Epidermal melanocyte (primary cell): Measurements from ENCODE around the gene MITF.

Experiments used
- DNase-seq: peaks from one replicate; pipeline ENCODE4 v3.0.0; 2011; ENCODE audit warnings: low spot score; ENCODE audit not compliant: insufficient read length

Gene MITF

GRCh38 chr3:69868841-69869420 lies 129.7 kb downstream of the MITF start:
- DNase-seq, result no peak

- DNase-seq, result no peak
Measured at GRCh38 chr3:69869643-69870042, 130.4 kb downstream of the MITF start.

- DNase-seq, result no peak
Measured at GRCh38 chr3:69871251-69871650, 132.0 kb downstream of the MITF start.

GRCh38 chr3:69871868-69872267 lies 132.6 kb downstream of the MITF start:
- no peak for DNase-seq

GRCh38 chr3:69872783-69873378 lies 133.6 kb downstream of the MITF start:
- no peak for DNase-seq

GRCh38 chr3:69876073-69876472 lies 136.8 kb downstream of the MITF start:
- DNase-seq, result no peak

- DNase-seq, result no peak
Measured at GRCh38 chr3:69878254-69878653, 139.0 kb downstream of the MITF start.

- no peak for DNase-seq
Measured at GRCh38 chr3:69879051-69879450, 139.8 kb downstream of the MITF start.

- no peak for DNase-seq
Measured at GRCh38 chr3:69880069-69880640, 140.9 kb downstream of the MITF start.

- no peak for DNase-seq
Measured at GRCh38 chr3:69881051-69881450, 141.8 kb downstream of the MITF start.

- no peak for DNase-seq
Measured at GRCh38 chr3:69881756-69882428, 142.6 kb downstream of the MITF start.

GRCh38 chr3:69882560-69882959 lies 143.3 kb downstream of the MITF start:
- no peak for DNase-seq

GRCh38 chr3:69888040-69888942 lies 149.0 kb downstream of the MITF start:
- no peak for DNase-seq

- DNase-seq, result no peak
Measured at GRCh38 chr3:69888943-69889315, 149.7 kb downstream of the MITF start.

GRCh38 chr3:69890084-69890483 lies 150.8 kb downstream of the MITF start:
- no peak for DNase-seq

GRCh38 chr3:69890691-69891090 lies 151.4 kb downstream of the MITF start:
- DNase-seq, result no peak

GRCh38 chr3:69892706-69893105 lies 153.4 kb downstream of the MITF start:
- no peak for DNase-seq

GRCh38 chr3:69893274-69893673 lies 154.0 kb downstream of the MITF start:
- DNase-seq, result no peak

- DNase-seq, result no peak
Measured at GRCh38 chr3:69896095-69896494, 156.8 kb downstream of the MITF start.

- no peak for DNase-seq
Measured at GRCh38 chr3:69900331-69900730, 161.1 kb downstream of the MITF start.

- no peak for DNase-seq
Measured at GRCh38 chr3:69901802-69902201, 162.5 kb downstream of the MITF start.

- no peak for DNase-seq
Measured at GRCh38 chr3:69902386-69902785, 163.1 kb downstream of the MITF start.
